SHP77 (cell line): ENCODE data around the gene TMEM272.
"Not testable (repeated sequence)": the region's sequence is repeated elsewhere in the genome, so short reads cannot be mapped to it uniquely, and the experiment has no call there.

Experiments used
- DNase-seq, 2 experiments: peaks; one replicate each; lab custom pipeline; 2025; lab: John Stamatoyannopoulos, UW

TMEM272 gene

DNA sequence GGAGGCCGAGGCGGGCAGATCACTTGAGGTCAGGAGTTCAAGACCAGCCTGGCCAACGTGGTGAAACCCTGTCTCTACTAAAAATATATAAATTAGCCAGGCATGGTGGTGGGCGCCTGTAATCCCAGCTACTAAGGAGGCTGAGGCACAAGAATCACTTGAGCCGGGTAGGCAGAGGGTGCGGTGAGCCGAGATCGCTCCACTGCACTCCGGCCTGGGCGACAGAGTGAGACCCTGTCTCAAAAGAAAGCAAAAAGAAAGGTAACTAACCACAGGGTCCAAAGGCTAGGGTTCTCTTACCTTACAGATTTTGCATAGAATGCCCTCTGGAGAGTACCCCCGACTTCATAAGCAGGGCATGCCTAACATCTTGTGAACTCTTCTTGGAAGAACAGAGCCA is 20.3 kb downstream of the TMEM272 start:
- not testable (repeated sequence) for DNase-seq

DNA sequence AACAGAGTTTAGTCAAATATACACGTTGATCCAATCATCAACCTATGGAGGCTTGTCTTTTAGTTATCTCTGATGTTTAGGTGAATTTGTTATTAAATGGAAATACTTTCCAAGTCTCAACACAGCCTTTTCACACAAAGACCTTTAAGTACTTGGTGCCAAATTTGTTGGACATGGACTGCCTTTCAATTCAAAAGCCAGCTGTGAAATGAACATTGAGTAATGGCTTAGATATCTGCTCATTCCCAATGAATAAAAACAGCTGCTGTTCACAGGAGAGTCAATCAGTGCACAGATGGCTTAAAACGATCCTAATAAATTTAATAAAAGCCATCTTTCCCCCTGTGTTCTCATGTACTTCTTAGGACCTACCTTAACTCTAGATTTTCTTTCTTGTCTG is 21.1 kb downstream of the TMEM272 start:
- DNase-seq, result no peak

- DNase-seq, result no peak
Measured at GRCh38 chr13:51823359-51823758, 21.6 kb downstream of the TMEM272 start.

- DNase-seq, result no peak
Measured at GRCh38 chr13:51822106-51822815, 22.7 kb downstream of the TMEM272 start.

DNA sequence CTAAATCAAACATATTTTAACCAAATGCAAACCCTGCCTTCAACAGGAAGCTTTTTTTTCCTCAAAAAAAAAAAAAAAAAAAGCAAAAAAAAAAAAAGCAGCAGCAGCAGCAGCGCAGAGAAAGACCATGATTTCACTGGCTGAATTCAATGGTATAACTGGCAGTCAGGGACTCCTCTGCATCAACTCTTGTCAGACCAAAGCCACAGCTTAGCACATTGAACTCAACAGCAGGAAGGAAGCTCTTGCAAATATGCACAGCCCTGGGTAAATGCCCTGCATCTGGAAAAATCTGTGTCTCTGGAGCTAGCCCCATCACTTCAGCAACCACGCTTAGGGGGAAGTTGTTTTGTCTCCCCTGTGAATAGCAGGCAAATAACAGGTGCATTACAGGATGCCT is 23.4 kb downstream of the TMEM272 start:
- no peak for DNase-seq

- DNase-seq, result no peak
Measured at GRCh38 chr13:51820016-51820597, 24.9 kb downstream of the TMEM272 start.

DNA sequence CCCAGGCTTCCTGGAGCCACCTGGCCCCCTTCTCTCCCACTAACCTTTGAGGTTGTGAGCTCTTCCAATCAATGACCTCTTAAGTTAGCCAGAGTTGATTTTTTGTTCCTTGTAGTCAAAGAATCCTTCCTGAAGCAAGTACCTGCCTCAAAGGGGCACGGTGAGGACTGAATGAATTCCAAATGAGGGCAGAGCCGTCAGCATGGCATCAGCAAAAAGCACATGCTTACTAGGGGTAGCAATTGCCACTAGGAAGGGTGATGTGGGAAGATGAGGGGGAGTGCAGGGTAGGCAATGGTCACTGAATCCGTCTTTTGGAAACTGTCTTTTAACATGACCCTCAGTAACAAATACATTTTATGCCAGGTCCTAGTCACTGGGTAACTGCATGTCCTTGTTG is 25.4 kb downstream of the TMEM272 start:
- no peak for DNase-seq

DNA sequence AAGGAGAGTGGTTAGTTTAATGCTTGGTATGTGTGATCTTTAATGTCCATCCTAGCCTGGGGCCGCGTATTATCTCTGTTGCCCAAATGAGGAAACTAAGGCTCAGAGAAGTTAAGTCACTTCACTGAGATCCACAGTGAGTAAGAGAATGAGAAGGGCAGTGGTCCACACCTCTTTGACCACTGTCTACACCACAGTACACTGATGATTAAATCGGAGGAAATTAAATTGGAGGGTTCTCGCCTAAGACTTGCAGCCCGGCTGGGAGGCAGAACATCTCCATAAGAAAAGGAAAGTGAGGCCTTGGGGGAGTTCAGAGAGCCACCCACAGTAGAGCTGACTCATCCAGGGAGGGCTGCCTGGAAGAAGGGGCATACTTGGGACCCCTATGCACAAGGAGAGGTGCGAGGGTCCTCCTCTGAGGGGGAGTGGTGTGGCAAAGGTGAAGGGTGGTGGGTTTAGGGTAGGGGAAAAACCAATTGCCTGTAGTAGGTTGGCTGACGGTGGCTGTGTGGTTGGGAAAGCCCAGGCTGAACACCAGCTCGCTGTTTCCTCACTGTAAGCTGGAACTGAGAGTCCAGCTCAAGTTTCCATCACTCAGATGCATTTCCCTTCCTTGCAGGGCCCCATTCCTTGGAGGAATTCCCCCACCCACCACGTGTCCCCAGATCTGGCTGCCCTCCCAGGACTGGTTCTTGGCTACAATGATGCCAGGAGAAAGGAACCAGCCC is 26.0 kb downstream of the TMEM272 start:
- DNase-seq, result no peak

DNA sequence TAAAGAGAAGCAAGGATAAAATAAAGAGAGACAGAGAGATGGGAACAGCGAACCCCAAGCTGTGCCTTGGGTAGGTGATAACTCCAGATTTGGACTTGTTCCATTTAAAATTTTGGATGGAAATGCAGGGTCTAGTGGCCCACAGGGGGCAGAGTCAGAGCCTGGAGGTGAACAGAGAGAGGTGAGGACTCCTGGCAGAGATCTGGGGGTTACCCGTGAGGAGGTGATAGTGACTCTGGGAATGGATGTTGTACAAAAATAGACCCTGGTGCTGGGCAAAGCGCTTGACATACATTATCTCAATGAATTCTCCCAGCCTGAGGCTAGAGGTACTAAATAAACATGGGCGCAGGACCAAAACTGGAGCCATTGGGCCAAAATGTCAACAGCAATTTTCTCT is 26.7 kb downstream of the TMEM272 start:
- no peak for DNase-seq

- no peak for DNase-seq
Measured at GRCh38 chr13:51817717-51818116, 27.3 kb downstream of the TMEM272 start.

- DNase-seq, result no peak
Measured at GRCh38 chr13:51816604-51817249, 28.2 kb downstream of the TMEM272 start.

DNA sequence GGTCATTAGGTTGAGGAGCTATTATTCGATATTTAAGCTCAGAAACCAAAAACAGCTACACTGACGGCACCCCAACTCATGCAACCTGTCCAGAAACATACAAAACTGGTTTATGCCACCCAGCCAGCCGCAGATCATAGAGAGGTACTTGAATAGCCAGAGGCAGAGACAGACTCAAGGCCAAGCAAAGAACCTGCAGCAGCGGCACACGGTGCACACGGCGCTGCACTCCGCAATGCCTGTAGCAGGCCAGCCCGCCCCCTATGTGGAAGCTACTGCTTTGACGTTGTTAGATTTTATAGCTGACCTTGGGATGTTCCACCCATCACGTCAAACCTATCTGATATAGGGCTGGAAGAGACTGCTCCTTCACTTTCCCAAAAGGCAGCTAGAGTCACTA is 29.1 kb downstream of the TMEM272 start:
- DNase-seq, result no peak

DNA sequence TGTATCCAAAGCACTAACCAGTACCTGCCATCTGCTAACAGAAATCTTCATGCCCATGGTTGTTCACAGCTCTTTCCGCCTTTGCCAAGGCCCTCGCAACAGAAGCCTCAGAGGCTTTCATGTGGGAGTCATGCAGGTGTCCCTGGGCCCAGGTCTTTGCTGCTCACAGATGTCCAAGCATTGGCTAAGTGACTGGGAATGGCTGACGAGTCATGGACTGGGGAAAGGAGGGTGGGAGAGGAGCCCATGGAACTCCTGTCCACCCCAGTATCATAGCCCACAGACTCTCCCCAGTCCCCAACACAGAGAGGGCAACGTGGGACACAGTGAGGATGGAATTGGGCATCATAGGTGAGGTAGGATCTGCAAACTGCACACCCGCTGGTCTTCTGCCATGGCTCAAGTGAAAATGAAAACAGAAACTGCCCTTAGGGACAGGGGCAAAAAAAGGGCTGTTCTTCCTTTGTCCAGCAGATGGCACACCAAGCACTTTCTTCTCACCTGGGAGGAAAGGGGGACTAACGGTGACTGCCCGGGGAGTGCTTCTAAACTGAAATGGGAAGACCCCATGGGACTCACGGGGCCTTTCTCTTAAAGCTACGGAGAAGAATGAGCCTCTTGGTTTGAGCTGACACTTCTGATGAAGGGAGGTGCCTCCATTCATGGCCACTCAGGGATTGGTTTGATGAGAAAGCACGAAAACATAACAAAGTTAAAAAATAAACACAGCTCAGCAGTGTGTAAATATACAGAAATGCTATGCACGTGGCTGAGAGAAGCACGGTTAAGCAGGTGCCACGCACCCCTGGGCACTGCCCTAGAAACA is 29.9 kb downstream of the TMEM272 start:
- peak; percentile 38 to 67 for DNase-seq

DNA sequence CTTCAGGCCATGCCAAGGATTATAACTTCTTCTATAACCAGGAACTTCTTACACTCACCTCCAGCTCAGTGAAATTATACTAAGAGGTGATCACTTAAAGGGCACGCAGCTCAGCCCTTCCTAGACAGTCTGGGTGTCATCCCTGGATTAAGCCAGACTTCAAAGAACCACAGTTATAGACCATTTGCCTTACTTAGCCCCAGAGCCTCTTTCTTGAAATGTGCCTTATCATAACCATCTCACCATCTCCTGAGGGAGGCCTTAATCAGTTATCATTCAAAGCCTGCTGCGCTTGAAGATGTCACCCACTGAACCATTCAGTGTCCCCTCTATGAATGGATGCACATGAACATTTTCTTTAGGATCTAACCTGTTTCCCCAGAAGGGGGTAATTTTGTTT is 30.9 kb downstream of the TMEM272 start:
- no peak for DNase-seq

DNA sequence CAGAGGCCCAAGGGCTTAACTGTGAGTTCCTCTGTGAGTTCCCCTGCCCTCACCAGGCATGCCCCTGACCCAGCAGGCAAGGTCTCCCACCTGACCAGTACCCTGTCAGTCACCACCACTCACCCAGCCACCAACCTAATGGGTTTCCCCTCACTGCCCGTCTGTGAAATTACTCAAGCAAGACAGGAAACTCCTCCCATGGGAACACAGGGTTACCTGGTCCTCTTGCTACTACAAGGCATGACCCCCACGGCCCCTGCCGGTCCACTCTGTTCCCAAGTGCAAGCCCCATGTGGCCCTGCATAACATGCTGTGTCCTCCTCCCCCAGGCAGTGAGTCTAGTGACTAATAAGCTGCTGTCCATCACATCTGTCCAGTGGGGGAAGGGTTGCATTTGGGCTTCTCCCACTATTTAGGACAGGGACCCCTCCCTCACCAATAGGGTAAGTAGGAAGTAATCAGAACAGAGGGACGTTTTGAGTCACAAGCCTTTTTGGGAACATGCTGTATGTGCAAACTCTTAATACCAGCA is 33.0 kb downstream of the TMEM272 start:
- no peak for DNase-seq

- no peak for DNase-seq
Measured at GRCh38 chr13:51811046-51811445, 33.9 kb downstream of the TMEM272 start.

GRCh38 chr13:51808811-51809210 is 36.2 kb downstream of the TMEM272 start:
- DNase-seq, result no peak

DNA sequence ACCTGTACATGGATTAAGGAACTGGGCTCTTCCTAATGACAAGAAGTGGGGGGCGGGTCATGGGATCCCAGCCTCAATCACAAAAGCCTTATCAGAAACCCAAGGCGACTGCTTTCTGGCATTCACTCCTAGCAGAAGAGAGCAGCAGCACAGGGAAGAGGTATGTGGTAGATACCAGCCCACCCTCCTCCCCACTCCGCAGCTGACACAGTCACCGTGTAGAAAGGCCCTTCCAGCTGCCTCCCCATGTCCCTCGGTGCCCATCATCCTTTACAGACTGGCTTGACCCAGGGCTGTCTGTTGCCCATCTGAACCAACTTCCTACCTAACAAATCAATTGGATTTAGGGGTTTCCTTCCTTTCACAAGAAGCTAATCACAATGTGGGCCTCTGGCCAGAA is 37.9 kb downstream of the TMEM272 start:
- DNase-seq, result no peak

GRCh38 chr13:51806566-51806965 is 38.4 kb downstream of the TMEM272 start:
- DNase-seq, result no peak

DNA sequence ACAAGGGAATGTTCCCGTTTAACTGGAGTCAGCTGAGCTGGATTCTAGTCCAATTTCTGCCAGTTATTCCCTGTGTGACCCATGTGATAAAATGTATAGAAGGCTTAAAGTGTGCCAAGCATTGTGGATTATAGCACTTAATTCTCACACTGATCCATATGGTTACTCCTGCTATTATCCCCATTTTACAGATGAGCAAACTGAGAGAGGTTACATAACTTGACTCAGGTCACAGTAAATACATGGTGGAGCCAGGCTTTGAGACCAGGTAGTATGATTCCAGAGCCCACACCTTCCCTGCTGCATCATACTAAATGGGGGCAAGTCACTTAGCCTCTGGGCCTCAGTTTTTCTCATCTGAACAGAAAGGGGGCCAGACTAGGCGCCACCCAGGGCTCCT is 39.1 kb downstream of the TMEM272 start:
- DNase-seq, result no peak

DNA sequence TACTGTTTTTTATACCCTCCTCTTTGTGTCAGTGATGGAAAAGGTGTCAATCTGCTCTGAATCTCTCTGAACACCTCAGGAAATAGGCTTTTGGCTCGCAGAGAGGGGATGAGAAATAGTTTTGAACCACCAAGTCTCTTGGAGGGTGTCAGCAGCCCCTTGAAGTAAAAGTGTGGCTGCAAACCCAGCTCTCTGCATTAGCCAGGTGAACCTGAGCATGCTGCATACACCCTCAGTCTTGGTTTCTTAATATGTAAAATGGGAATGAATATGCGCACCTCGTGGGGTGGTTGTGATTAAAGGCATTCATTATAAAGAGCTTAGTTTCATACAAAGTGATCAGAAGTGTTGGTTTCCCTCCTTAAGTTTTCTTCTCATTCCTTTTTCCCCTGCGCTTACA is 39.7 kb downstream of the TMEM272 start:
- DNase-seq, result no peak
